ENCODE measurements around the gene RRP7A.
"Not testable (repeated sequence)": the region's sequence is repeated elsewhere in the genome, so short reads cannot be mapped to it uniquely, and the experiment has no call there.

DNA sequence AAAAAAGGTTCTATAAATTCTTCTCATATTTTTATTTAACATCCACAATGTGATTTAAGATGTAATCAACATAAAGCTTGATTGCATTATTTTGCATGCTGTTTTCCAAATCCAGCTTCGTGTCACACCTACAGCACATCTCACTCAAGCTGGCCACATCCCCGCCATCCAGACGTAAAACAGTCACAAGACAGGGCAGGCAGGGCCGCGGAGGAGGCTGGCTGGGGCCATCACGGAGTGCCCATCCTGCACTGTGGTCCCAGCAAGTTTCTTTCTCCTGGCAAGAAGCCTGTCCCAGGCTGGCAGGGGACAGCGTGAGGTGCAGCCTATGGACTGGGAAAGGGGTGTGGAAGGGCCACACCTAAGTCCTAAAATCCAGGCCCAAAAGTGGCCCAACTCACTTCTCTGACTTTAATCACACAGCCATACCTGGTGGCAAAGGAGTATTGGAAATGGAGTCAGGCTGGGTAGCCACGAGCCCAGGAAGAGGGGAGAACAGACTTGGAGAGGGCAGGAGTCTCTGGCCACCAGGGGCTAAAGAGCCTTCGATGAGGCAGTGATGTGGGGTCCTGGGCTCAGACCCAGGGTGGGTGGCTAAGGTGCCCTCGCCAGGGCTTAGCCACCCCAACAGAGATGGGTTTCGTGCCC is 11.1 kb downstream of the RRP7A start:
- TF ChIP-seq CTCF, POLR2A (IDR thresholded peaks at IDR 0.05): not testable (repeated sequence)

Data from esophagus squamous epithelium (tissue), 4 donors.